ENCODE data around the gene ZNF248. TPM values are rescaled to one million over a fixed set of nuclear protein-coding genes. Genes with fewer than 3 reads are reported as not detected.
"Not testable (repeated sequence)": the region's sequence is repeated elsewhere in the genome, so short reads cannot be mapped to it uniquely, and the experiment has no call there.

The ZNF248 gene
- total RNA-seq, 4 donors from 2014 or later: 4.7 to 17.2 (median 8.3) TPM

DNA sequence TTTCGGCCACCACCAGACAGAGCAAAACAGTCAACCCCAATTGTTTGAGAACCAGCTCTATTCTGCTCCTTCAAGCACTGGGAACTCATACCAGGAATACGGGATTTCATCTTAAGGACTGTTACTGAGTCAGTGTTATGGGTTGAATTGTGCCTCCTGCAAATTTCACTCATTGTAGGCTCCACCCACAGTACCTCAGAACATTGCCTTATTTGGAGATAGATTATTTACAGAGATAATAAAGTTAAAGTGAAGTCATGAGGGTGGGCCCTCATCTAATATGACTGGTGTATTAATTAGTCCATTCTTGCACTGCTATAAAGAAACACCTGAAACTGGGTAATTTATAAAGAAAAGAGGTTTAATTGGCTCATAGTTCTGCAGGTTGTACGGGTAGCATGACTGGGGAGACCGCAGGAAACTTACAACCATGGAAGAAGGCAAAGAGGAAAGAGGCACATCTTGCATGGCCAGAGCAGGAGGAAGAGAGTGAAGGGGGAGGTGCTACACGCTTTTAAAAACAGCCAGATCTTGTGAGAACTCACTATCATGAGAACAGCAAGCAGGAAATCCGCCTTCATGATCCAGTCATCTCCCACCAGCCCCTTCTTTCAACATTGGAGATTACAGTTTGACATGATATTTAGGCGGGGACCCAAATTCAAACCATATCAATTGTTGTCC lies 14.3 kb upstream of the ZNF248 start:
- DNase-seq (ENCODE audit: low spot score) (no peak), ATAC-seq (ENCODE audit: low FRiP score) (no peak)
- TF ChIP-seq, protein P1, sequence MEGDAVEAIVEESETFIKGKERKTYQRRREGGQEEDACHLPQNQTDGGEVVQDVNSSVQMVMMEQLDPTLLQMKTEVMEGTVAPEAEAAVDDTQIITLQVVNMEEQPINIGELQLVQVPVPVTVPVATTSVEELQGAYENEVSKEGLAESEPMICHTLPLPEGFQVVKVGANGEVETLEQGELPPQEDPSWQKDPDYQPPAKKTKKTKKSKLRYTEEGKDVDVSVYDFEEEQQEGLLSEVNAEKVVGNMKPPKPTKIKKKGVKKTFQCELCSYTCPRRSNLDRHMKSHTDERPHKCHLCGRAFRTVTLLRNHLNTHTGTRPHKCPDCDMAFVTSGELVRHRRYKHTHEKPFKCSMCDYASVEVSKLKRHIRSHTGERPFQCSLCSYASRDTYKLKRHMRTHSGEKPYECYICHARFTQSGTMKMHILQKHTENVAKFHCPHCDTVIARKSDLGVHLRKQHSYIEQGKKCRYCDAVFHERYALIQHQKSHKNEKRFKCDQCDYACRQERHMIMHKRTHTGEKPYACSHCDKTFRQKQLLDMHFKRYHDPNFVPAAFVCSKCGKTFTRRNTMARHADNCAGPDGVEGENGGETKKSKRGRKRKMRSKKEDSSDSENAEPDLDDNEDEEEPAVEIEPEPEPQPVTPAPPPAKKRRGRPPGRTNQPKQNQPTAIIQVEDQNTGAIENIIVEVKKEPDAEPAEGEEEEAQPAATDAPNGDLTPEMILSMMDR (IDR thresholded peaks at IDR 0.05): no peak

DNA sequence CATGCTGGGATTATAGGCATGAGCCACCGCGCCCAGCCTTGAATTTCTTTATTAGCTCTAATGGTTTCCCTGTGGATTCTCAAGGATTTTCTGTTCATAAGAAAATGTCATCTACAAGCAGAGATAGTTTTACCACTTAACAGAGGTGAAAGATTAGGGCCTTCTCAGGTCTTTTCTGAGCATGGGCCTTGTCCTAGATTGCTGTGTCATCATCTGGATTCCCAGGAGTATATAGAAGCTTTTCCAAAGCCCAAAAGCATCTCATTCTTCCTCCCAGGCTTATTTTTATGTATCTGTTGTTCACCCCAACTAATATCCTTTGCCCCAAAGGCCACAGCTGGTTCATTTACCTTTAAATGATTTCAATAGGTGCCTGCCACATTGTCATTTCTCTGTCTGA lies 13.7 kb upstream of the ZNF248 start:
- DNase-seq (ENCODE audit: low spot score) (no peak), ATAC-seq (ENCODE audit: low FRiP score) (no peak)
- TF ChIP-seq, protein P1 (IDR thresholded peaks at IDR 0.05): no peak

DNA sequence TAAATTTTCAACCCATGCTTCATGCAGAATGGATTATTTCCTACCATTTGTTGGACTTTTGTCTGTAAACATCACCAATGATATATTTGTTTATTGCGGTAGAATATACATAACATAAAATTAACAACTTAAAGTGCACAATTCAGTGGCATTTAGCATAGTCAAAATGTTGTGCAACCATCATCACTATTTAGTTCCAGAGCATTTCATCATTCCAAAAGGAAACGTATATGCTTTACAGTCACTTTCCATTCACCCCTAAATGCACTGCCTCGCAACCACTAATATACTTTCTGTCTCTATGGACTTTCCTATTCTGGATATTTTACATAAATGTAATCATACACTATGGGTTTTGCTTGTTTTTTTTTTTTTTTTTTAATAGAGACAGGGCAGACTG lies 11.4 kb upstream of the ZNF248 start:
- DNase-seq (ENCODE audit: low spot score) (no peak), ATAC-seq (ENCODE audit: low FRiP score) (no peak)
- TF ChIP-seq, protein P1 (IDR thresholded peaks at IDR 0.05): no peak

- ATAC-seq (ENCODE audit: low FRiP score) (no peak), DNase-seq (ENCODE audit: low spot score) (no peak)
- TF ChIP-seq, protein P1 (IDR thresholded peaks at IDR 0.05): no peak
Measured at GRCh38 chr10:37865957-37866803, 8.8 kb upstream of the ZNF248 start.

DNA sequence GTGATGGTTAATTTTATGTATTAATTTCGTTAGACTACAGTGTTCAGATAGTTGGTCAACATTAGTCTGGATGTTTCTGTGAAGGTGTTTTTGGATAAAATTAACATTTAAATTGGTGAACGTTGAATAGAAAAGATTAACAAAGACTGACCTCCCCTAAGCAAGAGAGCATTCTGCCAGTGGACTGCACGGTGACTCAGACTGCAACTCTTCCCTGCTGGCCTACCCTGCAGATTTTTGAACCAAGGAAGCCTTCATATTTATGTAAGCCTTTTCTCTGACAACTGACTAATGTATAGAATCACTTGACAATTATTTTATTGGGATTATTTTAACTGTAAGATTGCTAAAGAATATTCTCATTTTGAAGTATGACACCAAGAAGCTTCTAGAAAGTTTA lies 7.9 kb upstream of the ZNF248 start:
- TF ChIP-seq, protein P1 (IDR thresholded peaks at IDR 0.05): no peak
- ATAC-seq (ENCODE audit: low FRiP score) (no peak), DNase-seq (ENCODE audit: low spot score) (no peak)

DNA sequence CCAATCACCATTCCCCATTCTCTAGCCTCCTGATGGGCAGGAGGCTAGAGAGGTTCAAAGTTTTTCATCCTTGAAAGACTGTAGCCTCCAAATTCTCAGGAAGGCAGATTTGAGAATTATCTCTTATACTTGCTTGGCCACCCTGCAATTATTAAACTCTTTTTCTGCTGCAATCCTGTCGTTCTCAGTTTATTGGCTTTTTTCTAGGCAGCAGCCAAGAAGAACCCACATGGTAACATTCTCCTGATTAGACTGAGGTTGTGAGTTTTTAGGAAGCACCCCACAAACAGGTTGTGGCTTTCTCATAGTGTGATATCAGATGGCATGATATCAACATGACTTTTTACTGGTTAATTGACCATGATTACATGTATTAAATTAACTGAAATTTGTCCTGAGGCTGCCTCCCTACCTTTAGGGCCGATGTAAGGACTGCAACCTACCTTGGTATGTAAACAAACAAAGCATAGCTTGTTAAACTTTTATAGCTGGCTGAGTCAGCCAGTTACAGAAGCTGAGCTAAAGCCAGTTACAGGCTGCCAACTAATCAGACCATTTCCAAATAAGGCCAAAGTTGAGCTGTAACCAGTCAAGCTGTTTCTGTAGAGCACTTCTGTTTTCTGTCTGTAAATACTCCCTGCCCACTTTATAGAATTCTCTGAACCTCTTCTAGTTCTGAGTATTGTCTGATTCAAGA lies 3.2 kb upstream of the ZNF248 start:
- TF ChIP-seq, protein P1 (IDR thresholded peaks at IDR 0.05): no peak
- no peak for ATAC-seq (ENCODE audit: low FRiP score)
- DNase-seq (ENCODE audit: low spot score): no peak

GRCh38 chr10:37859270-37859669 lies 1.9 kb upstream of the ZNF248 start:
- not testable (repeated sequence) for ATAC-seq (ENCODE audit: low FRiP score); DNase-seq (ENCODE audit: low spot score)

Measured in omental fat pad (tissue), 4 donors.